HepG2 (cell line): Measurements from ENCODE around the gene PLA2R1. TPM values are rescaled to one million over a fixed set of nuclear protein-coding genes. Genes with fewer than 3 reads are reported as not detected.

Source experiments
- ATAC-seq: fragments of 200-7000 bp; cut with Tn5 transposase; 3 replicates; pipeline ENCODE4 v1.9.1; 2020; ENCODE audit warnings: mild to moderate bottlenecking, moderate library complexity
- BruUV-seq: library from RNA; stranded (reverse); fragments of 400-500 nt; replicated peaks from 2 replicates; lab custom pipeline; 2021; lab: Mats Ljungman, UMichigan
- CTCF ChIA-PET: fragments of 300-600 bp; formaldehyde crosslinking; extraction: SDS; loops from one replicate; lab custom pipeline; 2021; ENCODE audit warnings: low total read pairs, inconsistent platforms, low intra/inter-chr PET ratio; lab: Yijun Ruan, JAX
- POLR2A ChIA-PET: fragments of 350-600 bp; sonication (Branson Sonifier 250); formaldehyde crosslinking; loops from one replicate; lab custom pipeline; 2020; ENCODE audit warnings: antibody characterized with exemption, inconsistent platforms; lab: Yijun Ruan, JAX
- DNase-seq: peaks from one replicate; pipeline ENCODE4 v3.0.0-alpha.2; 2015; ENCODE audit warnings: low spot score
- FAIRE-seq: peaks from 3 replicates; lab custom pipeline; 2011; peaks lifted over from hg19 to GRCh38; lab: Jason Lieb, UNC
- H2AFZ ChIP-seq: one replicate; pipeline ENCODE4 v1.6.1; 2011; ENCODE audit warnings: low read length, inconsistent platforms
- H3K27ac ChIP-seq: fragments of 300-600 bp; 3 replicates; pipeline ENCODE4 v1.8.0; 2011; ENCODE audit warnings: mixed run types, mild to moderate bottlenecking, mixed read lengths, low read length, inconsistent platforms; ENCODE audit not compliant: insufficient read depth; ENCODE audit errors: extremely low read length
- H3K27me3 ChIP-seq, 2 experiments: fragments of 200-600 bp in 1 of 2; 2 replicates in 1 of 2; 3 replicates in 1 of 2; pipeline versions ENCODE4 v1.6.0 to v1.8.0; 2011; ENCODE audit warnings: low read length in 2 of 2, mild to moderate bottlenecking in 2 of 2, moderate library complexity in 2 of 2, inconsistent platforms in 1 of 2; ENCODE audit not compliant: insufficient read depth in 2 of 2, control insufficient read depth in 1 of 2
- H3K36me3 ChIP-seq, 2 experiments: fragments of 200-600 bp in 1 of 2; replicated peaks in 1 of 2; 2 replicates in 1 of 2; 3 replicates in 1 of 2; pipeline versions ENCODE4 v1.5.1 to v1.8.0; 2011; ENCODE audit warnings: low read length in 2 of 2, inconsistent platforms in 1 of 2; ENCODE audit not compliant: insufficient read depth in 2 of 2, control insufficient read depth in 1 of 2
- H3K4me1 ChIP-seq: 2 replicates; pipeline ENCODE4 v1.5.1; 2012; ENCODE audit warnings: low read length, inconsistent platforms; ENCODE audit not compliant: insufficient read depth
- H3K4me2 ChIP-seq: 2 replicates; pipeline ENCODE4 v1.6.0; 2011; ENCODE audit warnings: low read depth, low read length, inconsistent platforms
- H3K4me3 ChIP-seq, 3 experiments: fragments of 200-600 bp in 1 of 3; sonication (generic), shearing (Covaris generic) in 1 of 3; replicated peaks in 1 of 3; 2 replicates each; pipeline ENCODE4 v1.5.1; 2011 to 2016; ENCODE audit warnings: low read length in 3 of 3, inconsistent platforms in 2 of 3, low read depth in 2 of 3, mild to moderate bottlenecking in 2 of 3, control low read depth in 1 of 3, mixed read lengths in 1 of 3; ENCODE audit not compliant: insufficient read depth in 1 of 3
- H3K79me2 ChIP-seq: one replicate; pipeline ENCODE4 v1.6.1; 2011; ENCODE audit warnings: low read length, inconsistent platforms; ENCODE audit not compliant: insufficient read depth
- H3K9ac ChIP-seq: 2 replicates; pipeline ENCODE4 v1.6.0; 2011; ENCODE audit warnings: mild to moderate bottlenecking, low read depth, low read length, inconsistent platforms; ENCODE audit not compliant: insufficient read depth
- H3K9me3 ChIP-seq: 2 replicates; pipeline ENCODE4 v1.5.1; 2012; ENCODE audit warnings: mild to moderate bottlenecking, low read length
- H4K20me1 ChIP-seq: 2 replicates; pipeline ENCODE4 v1.6.0; 2011; ENCODE audit warnings: inconsistent platforms, mild to moderate bottlenecking, low read length, moderate library complexity; ENCODE audit not compliant: insufficient read depth
- CREB1 ChIP-seq, 2 experiments: fragments of 450-650 bp in 1 of 2; IDR thresholded peaks; 2 replicates each; pipeline ENCODE4 v1.6.1; 2016 to 2017; ENCODE audit warnings: control low read depth in 1 of 2, mild to moderate bottlenecking in 1 of 2, missing compliant biosample characterization in 1 of 2, missing genetic modification characterization in 1 of 2
- HNF4A ChIP-seq: sonication (generic); formaldehyde crosslinking; IDR thresholded peaks from 2 replicates; pipeline ENCODE4 v1.4.0; 2020; ENCODE audit warnings: missing genetic modification reagents
- ONECUT2 ChIP-seq: sonication (generic); formaldehyde crosslinking; IDR thresholded peaks from 2 replicates; pipeline ENCODE4 v1.4.0; 2020; ENCODE audit warnings: missing genetic modification reagents
- SALL1 ChIP-seq: sonication (generic); formaldehyde crosslinking; IDR thresholded peaks from 2 replicates; pipeline ENCODE4 v1.8.0; 2022; ENCODE audit warnings: mild to moderate bottlenecking, missing genetic modification reagents
- SETDB1 ChIP-seq: sonication (generic); formaldehyde crosslinking; IDR thresholded peaks from 2 replicates; pipeline ENCODE4 v1.5.1; 2020; ENCODE audit warnings: missing genetic modification reagents, mild to moderate bottlenecking, borderline replicate concordance
- ZMYM2 ChIP-seq: sonication (generic); formaldehyde crosslinking; IDR thresholded peaks from 2 replicates; pipeline ENCODE4 v1.8.0; 2022; ENCODE audit warnings: mild to moderate bottlenecking, missing genetic modification reagents
- WGBS: methylation state at CpG from one replicate; pipeline ENCODE4 v1.1.6; 2017; ENCODE audit warnings: low lambda C conversion rate; 5-methylcytosine and 5-hydroxymethylcytosine counted together
- in situ Hi-C: cut with HindIII; loops from 2 replicates; pipeline ENCODE4 v1.10.0; 2017; ENCODE audit warnings: low pct_unique_long_range_greater_than_20kb; ENCODE audit not compliant: extremely low pct_ligation_motif_present
- intact Hi-C: fragments of 100-400 bp; cut with micrococcal nuclease; formaldehyde crosslinking; loops from one replicate; pipeline ENCODE4 v1.10.0; 2022; ENCODE audit not compliant: unreplicated experiment
- polyA plus RNA-seq, 8 experiments: library from polyadenylated mRNA; depleted of rRNA in 3 of 8; stranded (reverse) in 7 of 8; unstranded in 1 of 8; fragments of >200 nt; fragmentation: Illumina TruSeq in 4 of 8; extraction: Trizol in 4 of 8; gene quantifications; 2 replicates each; pipeline versions ENCODE4 v1.2.1 to v1.2.3, GENCODE V29; 2011 to 2016; ENCODE audit warnings: low read depth in 4 of 8, missing spikeins in 1 of 8, mixed read lengths in 1 of 8; ENCODE audit not compliant: insufficient read depth in 1 of 8
- total RNA-seq, 5 experiments: library from RNA; depleted of rRNA; stranded (reverse); fragments of >200 nt; fragmentation: Illumina TruSeq; extraction: Trizol; gene quantifications; 2 replicates each; pipeline ENCODE4 v1.2.3, GENCODE V29; 2016; ENCODE audit warnings: low read depth in 1 of 5
- TF ChIP-seq, protein P1 (sequence below): sonication (generic); formaldehyde crosslinking; IDR thresholded peaks from 2 replicates; pipeline ENCODE4 v1.9.0; 2021; ENCODE audit warnings: missing genetic modification reagents, borderline replicate concordance
- TF ChIP-seq, protein P2 (sequence below): IDR thresholded peaks from 2 replicates; pipeline ENCODE4 v1.4.0; 2020; ENCODE audit warnings: mild to moderate bottlenecking, missing genetic modification reagents

PLA2R1 gene
- total and polyA plus RNA-seq, 2 of the 13 experiments (the other 11 are each of a cell fraction or from before 2014, with no cell fraction given): not detected

DNA sequence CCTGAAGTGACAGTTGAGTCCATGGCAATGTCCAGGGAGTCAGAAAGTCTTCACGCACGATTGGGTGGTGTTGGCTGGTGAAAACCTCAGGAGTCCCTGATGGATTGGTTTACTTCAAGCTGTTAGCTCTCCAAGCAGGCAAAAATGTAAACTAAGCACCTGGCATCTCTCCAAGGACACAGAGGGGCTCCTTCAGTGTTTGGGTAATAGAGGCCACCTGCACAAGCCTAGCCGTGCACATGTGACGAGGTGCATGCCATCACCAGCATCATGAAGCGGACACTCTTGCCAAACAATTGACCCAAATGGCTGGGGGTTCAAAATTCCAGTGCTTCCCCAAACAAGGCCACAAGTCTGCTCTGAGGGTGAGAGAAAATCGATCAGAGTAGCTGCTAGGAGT lies 159.7 kb downstream of the PLA2R1 start:
- no peaks in the 10 kb centered on the region for H3K79me2 ChIP-seq
- CTCF ChIA-PET: no interaction called here
- peak overlapping the region; percentile 14; the same call in 1 of the 2 replicates for H3K4me2 ChIP-seq
- no peak overlapping the region for H3K9ac ChIP-seq
- no peak overlapping the region for H3K4me3 ChIP-seq
- 5% methylated on average over 6 of the region's 6 CpGs for WGBS
- no peak overlapping the region for H3K27ac ChIP-seq
- H3K4me1 ChIP-seq: peaks cover 40% of the 10 kb centered on the region
- H3K27me3 ChIP-seq: no peaks in the 10 kb centered on the region; a peak in 1 of 5 replicates
- in situ Hi-C loops: no loop called here
- no peaks in the 10 kb centered on the region for H3K36me3 ChIP-seq
- DNase-seq (no peak), ATAC-seq (no peak), FAIRE-seq (no peak)
- no peaks in the 10 kb centered on the region for H3K9me3 ChIP-seq
- POLR2A ChIA-PET: no interaction called here
- TF ChIP-seq HNF4A (CRISPR knock-in tag) (0 out of 2 replicates have a peak, but pooled peaks have one; percentile 22), ONECUT2 (CRISPR knock-in tag) (peak; percentile 61), SALL1 (CRISPR knock-in tag) (0 out of 2 replicates have a peak, but pooled peaks have one; percentile 19), CREB1 (IDR thresholded peaks at IDR 0.05) (0 out of 2 replicates have a peak, but pooled peaks have one; percentile 26), CREB1 (CRISPR knock-in tag; IDR thresholded peaks at IDR 0.05) (no peak), SETDB1 (no peak), ZMYM2 (CRISPR knock-in tag) (no peak)
- TF ChIP-seq, protein P1, sequence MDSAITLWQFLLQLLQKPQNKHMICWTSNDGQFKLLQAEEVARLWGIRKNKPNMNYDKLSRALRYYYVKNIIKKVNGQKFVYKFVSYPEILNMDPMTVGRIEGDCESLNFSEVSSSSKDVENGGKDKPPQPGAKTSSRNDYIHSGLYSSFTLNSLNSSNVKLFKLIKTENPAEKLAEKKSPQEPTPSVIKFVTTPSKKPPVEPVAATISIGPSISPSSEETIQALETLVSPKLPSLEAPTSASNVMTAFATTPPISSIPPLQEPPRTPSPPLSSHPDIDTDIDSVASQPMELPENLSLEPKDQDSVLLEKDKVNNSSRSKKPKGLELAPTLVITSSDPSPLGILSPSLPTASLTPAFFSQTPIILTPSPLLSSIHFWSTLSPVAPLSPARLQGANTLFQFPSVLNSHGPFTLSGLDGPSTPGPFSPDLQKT: no peak
- TF ChIP-seq, protein P2, sequence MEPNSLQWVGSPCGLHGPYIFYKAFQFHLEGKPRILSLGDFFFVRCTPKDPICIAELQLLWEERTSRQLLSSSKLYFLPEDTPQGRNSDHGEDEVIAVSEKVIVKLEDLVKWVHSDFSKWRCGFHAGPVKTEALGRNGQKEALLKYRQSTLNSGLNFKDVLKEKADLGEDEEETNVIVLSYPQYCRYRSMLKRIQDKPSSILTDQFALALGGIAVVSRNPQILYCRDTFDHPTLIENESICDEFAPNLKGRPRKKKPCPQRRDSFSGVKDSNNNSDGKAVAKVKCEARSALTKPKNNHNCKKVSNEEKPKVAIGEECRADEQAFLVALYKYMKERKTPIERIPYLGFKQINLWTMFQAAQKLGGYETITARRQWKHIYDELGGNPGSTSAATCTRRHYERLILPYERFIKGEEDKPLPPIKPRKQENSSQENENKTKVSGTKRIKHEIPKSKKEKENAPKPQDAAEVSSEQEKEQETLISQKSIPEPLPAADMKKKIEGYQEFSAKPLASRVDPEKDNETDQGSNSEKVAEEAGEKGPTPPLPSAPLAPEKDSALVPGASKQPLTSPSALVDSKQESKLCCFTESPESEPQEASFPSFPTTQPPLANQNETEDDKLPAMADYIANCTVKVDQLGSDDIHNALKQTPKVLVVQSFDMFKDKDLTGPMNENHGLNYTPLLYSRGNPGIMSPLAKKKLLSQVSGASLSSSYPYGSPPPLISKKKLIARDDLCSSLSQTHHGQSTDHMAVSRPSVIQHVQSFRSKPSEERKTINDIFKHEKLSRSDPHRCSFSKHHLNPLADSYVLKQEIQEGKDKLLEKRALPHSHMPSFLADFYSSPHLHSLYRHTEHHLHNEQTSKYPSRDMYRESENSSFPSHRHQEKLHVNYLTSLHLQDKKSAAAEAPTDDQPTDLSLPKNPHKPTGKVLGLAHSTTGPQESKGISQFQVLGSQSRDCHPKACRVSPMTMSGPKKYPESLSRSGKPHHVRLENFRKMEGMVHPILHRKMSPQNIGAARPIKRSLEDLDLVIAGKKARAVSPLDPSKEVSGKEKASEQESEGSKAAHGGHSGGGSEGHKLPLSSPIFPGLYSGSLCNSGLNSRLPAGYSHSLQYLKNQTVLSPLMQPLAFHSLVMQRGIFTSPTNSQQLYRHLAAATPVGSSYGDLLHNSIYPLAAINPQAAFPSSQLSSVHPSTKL: 0 out of 2 replicates have a peak, but pooled peaks have one; percentile 6
- BruUV-seq: no TSS peak
- intact Hi-C loops: no loop called here
- no peak overlapping the region for H2AFZ ChIP-seq
- H4K20me1 ChIP-seq: no peaks in the 10 kb centered on the region
